Lower leg skin (tissue), 4 donors: ENCODE measurements around the gene SEPTIN12. TPM values are rescaled to one million over a fixed set of nuclear protein-coding genes. Genes with fewer than 3 reads are reported as not detected.
"Not testable (repeated sequence)": the region's sequence is repeated elsewhere in the genome, so short reads cannot be mapped to it uniquely, and the experiment has no call there.

Source experiments
- DNase-seq, 2 donors: peaks; one replicate each; pipeline ENCODE4 v3.0.0-alpha.2; 2019; ENCODE audit warnings: low spot score in 2 of 2
- H3K4me3 ChIP-seq: fragments of 200-600 bp; sonication (generic); 2 replicates; pipeline ENCODE4 v1.5.1; 2017; ENCODE audit warnings: mild to moderate bottlenecking, low read depth; ENCODE audit not compliant: poor library complexity, severe bottlenecking
- POLR2A ChIP-seq, 2 donors: fragments of 450-650 bp; IDR thresholded peaks; one replicate each; pipeline ENCODE4 v1.6.1; 2016 to 2017; ENCODE audit warnings: antibody characterized with exemption in 2 of 2, mild to moderate bottlenecking in 1 of 2, moderate library complexity in 1 of 2
- WGBS, 2 donors: methylation state at CpG; one replicate each; pipeline ENCODE4 v1.1.5; 2018; 5-methylcytosine and 5-hydroxymethylcytosine counted together
- intact Hi-C: fragments of 100-400 bp; cut with DNase I; formaldehyde crosslinking; loops from one replicate; pipeline ENCODE4 v1.15.0; 2023; ENCODE audit warnings: low total_unique reads
- total RNA-seq, 4 donors: library from RNA; depleted of rRNA; stranded (reverse); fragments of >200 nt; gene quantifications; one replicate each; pipeline ENCODE4 v1.1.0, GENCODE V29; 2016
- TF ChIP-seq, protein P1 (sequence below), 3 donors: fragments of 450-650 bp; IDR thresholded peaks; one replicate each; pipeline ENCODE4 v1.5.1; 2016; ENCODE audit warnings: antibody characterized with exemption in 3 of 3, mild to moderate bottlenecking in 3 of 3, moderate library complexity in 2 of 3

Gene SEPTIN12
- total RNA-seq, 4 donors from 2014 or later, result not detected

DNA sequence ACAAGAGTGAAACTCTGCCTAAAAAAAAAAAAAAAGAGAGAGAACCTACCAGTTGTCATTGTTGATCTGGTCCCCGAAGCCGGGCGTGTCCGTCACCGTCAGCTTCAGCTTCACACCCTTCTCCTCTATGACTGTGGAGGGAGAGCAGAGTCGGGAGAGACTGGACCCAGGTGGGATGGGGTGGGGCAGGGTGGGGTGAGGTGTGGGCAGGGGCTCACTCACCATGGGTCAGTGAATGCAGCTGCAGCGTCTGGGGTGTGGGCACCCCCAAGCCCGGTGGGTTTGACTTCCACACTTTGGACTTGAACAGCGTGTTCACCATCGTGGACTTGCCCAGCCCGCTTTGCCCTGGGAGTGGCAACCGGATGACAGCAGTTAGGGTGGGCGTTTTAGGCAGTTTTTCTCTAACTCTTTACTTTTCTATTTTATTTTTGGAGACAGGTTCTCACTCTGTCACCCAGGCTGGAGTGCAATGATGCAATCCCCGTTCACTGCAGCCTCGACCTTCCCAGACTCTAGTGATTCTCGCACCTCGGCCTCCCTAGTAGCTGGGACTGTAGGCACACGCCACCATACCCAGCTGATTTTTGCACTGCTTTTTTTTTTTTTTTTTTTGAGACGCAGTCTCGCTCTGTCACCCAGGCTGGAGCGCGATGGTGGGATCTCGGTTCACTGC lies 2.2 kb downstream of the SEPTIN12 start:
- intact Hi-C loops, result no loop called here
- no peak for TF ChIP-seq POLR2A (IDR thresholded peaks at IDR 0.05)
- TF ChIP-seq, protein P1, sequence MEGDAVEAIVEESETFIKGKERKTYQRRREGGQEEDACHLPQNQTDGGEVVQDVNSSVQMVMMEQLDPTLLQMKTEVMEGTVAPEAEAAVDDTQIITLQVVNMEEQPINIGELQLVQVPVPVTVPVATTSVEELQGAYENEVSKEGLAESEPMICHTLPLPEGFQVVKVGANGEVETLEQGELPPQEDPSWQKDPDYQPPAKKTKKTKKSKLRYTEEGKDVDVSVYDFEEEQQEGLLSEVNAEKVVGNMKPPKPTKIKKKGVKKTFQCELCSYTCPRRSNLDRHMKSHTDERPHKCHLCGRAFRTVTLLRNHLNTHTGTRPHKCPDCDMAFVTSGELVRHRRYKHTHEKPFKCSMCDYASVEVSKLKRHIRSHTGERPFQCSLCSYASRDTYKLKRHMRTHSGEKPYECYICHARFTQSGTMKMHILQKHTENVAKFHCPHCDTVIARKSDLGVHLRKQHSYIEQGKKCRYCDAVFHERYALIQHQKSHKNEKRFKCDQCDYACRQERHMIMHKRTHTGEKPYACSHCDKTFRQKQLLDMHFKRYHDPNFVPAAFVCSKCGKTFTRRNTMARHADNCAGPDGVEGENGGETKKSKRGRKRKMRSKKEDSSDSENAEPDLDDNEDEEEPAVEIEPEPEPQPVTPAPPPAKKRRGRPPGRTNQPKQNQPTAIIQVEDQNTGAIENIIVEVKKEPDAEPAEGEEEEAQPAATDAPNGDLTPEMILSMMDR (IDR thresholded peaks at IDR 0.05), result no peak
- WGBS, 2 donors, result 91 to 92% methylated on average over 23 of the region's 23 CpGs
- DNase-seq, result no peak
- H3K4me3 ChIP-seq, result no peak overlapping the region

DNA sequence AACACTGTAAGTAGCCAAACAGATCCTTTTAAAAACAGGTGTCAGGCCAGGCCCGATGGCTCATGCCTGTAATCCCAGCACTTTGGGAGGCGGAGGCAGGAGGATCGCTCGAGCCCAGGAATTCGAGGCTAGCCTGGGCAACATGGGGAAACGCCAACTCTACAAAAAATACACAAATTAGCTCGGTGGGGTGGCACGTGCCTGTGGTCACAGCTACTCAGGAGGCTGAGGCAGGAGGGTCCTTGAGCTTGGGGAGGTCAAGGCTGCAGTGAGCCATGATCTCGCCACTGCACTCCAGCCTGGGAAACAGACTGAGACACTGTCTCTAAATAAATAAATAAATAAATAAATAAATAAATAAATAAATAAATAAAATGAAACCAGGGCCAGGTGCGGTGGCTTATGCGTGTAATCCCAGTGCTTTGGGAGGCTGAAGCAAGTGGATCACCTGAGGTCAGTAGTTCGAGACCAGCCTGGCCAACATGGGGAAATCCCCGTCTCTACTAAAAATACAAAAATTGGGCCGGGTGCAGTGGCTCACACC lies 3.6 kb downstream of the SEPTIN12 start:
- intact Hi-C loops, H3K4me3 ChIP-seq, DNase-seq: not testable (repeated sequence)
- 90 to 94% methylated on average over 14 of the region's 14 CpGs for WGBS, 2 donors

DNA sequence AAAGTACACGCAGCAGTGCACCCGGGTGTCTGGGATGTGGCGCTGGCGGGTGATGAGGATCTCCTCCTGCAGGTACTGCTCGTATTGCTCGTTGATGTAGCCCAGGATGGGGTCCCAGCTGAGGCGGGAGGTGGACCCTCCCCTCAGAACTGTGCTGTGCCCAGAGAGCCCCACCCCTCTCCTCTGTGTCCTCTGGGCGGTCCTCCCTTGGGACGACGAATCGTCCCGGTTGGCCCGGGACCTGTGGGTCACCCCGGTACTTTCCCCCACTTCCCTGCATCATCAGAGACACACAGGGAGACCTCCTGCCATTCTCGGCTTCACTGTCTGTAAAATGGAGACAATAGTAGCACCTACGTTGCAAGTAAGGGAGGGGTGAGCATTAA lies 4.2 kb downstream of the SEPTIN12 start:
- WGBS, 2 donors, result 68 to 72% methylated on average over 11 to 15 of the region's 16 CpGs
- DNase-seq, result no peak
- TF ChIP-seq, protein P1 (IDR thresholded peaks at IDR 0.05), result no peak
- no peak for TF ChIP-seq POLR2A (IDR thresholded peaks at IDR 0.05)
- H3K4me3 ChIP-seq, result no peak overlapping the region
- intact Hi-C loops, result no loop called here

DNA sequence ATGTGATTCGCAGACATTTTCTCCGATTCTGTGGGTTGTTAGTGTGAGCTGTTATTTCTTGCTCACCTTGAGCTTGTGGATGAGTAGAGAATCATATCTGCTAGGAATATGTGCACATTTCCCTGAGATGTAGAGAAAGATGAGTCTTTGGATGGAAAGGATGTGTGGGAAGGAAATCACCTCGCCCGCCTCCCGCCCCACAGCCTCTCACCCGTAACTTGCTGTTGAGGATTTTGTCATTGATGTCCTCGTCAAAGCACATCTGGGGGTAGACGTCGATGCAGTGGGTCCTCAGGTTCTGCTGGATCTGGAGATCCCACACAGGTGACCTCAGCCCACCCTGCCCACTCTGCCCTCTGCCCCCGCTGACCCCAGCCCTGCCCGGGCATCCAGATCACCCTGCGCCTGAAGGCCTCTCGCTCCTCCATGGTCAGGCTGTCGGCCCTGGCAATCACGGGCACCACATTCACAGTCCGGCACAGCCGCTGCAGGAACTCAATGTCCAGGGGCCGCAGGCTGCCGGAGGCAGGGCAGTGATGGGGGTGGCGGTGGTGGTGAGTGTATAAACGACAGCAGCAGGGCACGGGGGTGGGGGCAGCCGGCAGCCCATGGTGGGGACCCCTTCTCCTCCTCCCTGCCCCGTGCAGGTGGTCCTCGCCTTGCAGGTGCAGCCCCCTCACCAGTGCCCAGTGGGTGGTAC lies 4.7 kb downstream of the SEPTIN12 start:
- no peak overlapping the region for H3K4me3 ChIP-seq
- 84 to 91% methylated on average over 24 to 25 of the region's 25 CpGs for WGBS, 2 donors
- no peak for TF ChIP-seq POLR2A (IDR thresholded peaks at IDR 0.05)
- TF ChIP-seq, protein P1 (IDR thresholded peaks at IDR 0.05), result no peak
- intact Hi-C loops, result no loop called here
- no peak for DNase-seq

DNA sequence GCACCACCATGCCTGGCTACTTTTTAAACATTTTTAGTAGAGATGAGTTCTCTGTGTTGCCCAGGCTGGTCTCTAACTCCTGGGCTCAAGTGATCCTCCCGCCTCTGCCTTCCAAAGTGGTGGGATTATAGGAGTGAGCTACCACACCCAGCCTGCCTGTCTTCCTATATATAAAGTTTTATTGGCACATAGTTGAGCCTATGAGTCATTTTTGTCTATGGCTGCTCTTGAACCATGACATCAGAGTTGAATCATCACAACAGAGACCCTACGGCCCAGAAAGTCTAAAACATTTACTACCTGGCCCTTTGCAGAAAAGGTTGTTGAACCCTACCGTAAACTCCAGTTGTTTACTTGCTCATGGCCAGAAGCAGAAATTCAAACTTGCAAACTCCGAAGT lies 7.9 kb downstream of the SEPTIN12 start:
- DNase-seq, result no peak
- WGBS, 2 donors, result 79 to 82% methylated on average over 4 of the region's 4 CpGs
- intact Hi-C loops, result no loop called here
- H3K4me3 ChIP-seq, result no peak overlapping the region
- TF ChIP-seq, protein P1 (IDR thresholded peaks at IDR 0.05), result no peak
- TF ChIP-seq POLR2A (IDR thresholded peaks at IDR 0.05), result no peak

DNA sequence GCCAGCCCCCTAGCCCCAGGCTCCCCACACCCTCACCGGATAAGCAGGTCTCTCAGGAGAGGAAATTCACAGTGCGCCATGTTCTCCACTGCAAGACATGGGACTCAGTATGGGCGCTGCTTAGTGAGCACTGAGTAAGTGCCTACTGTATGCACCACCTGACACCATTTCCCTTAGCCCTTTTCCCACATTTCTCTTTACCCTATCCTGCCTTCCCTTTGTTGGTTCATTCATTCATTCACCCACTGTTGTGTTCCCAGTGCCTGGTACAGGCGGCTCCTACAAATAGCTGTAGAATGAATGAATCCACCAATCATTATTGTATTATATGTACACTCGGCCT lies 10.1 kb downstream of the SEPTIN12 start:
- intact Hi-C loops, result no loop called here
- no peak for TF ChIP-seq POLR2A (IDR thresholded peaks at IDR 0.05)
- TF ChIP-seq, protein P1 (IDR thresholded peaks at IDR 0.05), result no peak
- WGBS, 2 donors, result 81 to 88% methylated on average over 5 of the region's 5 CpGs
- no peak overlapping the region for H3K4me3 ChIP-seq
- DNase-seq, result no peak
